Activated CD4-positive, alpha-beta T cell treated with anti-CD3 and anti-CD28 coated beads, Interleukin-2, amount 50 U/mL, for 4 hours (primary cell): ENCODE results near the gene GBX1.

ENCODE experiments used
- DNase-seq, 2 experiments: peaks; one replicate each; pipeline ENCODE4 v3.0.0-alpha.2; 2020

Gene GBX1

DNA sequence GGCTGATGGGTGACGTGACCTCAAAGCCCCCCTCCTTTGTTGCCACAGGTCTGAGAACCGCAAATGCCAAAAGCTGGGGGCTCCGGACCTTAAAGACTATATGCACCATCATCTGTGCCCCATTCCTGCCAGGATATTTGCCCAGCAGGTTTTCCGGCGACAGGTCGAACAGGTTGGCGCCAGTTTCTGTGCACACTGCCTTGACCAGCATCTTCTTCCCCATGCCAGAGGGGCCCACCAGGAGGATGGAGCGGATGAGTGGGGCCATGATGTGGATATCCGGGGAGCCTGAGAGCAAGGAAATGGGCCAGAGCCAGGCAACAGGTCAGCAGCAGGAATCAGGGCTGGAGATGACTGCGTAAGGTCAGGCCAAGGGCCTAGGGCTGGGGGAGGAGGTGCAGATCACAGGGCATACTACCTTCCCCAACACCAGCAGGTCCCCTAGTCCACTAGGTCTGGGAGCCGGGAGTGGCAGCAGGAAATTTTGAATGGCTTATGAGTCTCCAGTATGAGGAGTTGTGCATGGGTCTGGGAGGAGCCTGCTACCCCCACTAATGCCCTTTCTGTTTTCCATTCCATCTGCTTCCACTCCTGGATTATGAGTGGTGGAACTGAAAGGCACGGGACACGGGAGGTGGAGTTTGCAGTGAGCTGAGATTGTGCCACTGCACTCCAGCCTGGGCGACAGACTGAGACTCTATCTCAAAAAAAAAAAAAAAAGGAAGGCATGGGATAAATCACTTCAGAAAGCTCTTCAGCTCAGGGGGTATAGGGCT lies 25.9 kb upstream of the GBX1 start:
- no peak for DNase-seq

GRCh38 chr7:151192002-151192539 lies 24.6 kb upstream of the GBX1 start:
- DNase-seq = no peak

- no peak for DNase-seq
Measured at GRCh38 chr7:151191544-151191943, 24.1 kb upstream of the GBX1 start.

DNA sequence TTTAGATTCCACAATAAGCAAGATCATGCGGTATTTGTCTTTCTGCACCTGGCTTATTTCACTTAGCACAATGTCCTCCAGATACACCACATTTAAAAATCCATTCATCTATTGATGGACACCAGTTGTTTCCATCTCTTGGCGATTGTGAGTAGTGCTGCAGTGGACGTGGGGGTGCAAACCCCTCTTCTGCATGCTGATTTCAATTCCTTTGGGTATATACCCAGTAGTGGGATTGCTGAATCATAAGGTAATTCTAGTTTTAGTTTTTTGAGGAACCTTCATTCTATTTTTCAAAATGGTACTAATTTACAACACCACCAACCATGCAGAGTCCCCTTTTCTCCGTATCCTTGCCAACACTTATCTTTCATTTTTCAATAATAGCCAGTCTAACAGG lies 21.5 kb upstream of the GBX1 start:
- no peak for DNase-seq

- DNase-seq = no peak
Measured at GRCh38 chr7:151188252-151188542, 20.7 kb upstream of the GBX1 start.

DNA sequence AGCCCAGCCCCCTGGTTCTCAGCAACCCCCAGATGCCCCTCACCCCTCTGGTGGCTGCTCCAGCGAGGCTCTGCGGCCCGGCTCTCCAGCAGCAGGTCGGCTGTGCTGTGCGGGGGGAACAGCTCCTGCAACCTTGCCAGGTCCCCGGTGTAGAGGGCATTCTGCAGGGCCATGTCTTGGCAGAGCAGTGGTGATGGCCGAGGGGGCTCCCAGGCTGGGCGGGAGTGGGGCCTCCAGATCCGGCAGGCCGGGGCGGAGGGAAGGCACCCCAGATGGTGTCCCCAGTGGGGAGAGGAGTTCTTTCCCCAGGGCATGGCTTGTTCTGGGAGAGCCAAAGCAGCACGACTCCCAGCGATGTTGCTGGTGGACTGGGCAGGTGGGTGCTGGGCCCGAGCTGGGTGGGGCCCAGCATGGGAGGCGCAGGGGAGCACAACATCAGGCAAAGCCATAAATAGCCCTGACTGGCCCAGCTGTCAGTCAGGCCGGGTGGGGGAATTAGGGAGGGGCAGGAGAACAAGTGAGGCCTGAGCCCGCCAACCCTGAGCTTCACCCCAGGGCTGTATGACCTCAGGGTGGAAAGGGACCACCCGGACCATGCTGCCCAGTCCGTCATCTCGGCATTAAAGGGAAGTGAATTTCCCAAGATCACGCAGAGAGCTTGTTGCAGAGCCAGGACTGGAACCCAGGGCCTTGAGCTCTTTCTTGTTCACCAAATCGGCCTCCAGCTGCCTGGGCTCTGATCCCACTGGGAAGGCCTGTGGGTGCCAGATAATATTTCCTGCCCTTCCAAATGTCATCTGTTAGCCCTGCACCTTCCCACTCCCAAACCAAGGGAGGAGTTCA lies 20.1 kb upstream of the GBX1 start:
- no peak for DNase-seq

- DNase-seq = no peak
Measured at GRCh38 chr7:151186640-151187408, 19.3 kb upstream of the GBX1 start, which contains the start of gene ASB10. ASB10 (minus strand) TSS chr7:151187250; CDS start chr7:151187130, 120 bp downstream.

DNA sequence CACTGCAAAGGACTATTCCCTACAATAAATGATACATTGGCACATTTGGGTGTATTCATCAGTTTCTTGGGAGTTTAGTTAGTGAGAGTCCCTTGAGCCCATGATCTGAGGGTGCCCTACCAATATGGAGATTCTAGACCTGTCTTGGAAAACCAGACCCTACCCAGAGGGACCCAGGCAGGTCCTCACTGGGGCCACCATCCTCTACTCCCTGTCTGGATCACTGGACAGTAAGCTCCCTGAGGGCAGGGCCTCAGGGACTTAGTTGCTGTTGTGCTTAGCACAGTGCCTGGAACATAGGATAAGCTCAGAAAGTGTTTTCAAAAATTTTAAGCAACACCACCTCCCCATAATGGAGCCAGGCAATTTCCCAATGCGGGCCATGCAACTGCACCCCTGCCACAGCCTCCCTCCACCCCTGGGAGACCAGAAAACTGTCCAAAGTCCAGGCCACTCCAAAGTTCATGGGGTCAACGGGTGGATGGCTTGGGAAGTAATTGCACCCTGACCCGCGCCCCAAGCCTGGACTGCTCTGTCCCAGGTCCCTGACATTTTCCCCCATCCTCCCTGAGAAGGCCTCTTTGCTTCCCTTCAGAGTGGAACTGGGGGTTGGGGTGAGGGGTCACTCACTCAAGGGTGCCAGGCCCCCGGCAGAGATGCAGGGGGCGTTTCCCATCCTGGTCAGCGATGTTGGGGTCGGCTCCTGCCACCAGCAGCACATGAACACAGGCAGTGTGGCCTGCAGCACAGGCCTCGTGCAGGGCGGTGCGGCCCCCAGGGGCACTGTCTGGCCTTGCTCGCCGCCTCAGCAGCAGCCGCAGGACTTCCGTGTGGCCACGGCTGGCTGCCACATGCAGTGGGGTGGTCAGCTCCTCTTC lies 18.5 kb upstream of the GBX1 start:
- DNase-seq = no peak

GRCh38 chr7:151181011-151181431 lies 13.5 kb upstream of the GBX1 start:
- DNase-seq = no peak

DNA sequence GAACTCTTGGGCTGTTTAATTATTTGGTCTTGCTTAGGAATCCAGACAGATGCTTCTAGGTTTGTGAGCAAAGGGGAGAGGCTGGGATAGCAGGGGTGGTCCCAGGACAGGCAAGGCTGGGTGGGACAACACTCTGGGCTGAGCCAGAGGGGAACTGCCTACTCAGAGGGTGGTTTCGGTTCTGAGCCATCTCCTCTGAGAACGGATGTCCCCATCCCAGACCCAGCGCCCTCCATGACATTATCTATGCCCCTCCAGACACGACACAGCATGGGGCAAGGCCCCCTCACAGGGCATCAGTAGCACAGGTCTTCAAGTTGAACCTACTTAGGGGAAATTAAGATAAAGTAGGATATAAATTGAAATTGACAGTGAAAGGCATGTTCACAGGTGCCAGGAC lies 12.5 kb upstream of the GBX1 start:
- DNase-seq = no peak

- no peak for DNase-seq
Measured at GRCh38 chr7:151179287-151179860, 11.9 kb upstream of the GBX1 start.

DNA sequence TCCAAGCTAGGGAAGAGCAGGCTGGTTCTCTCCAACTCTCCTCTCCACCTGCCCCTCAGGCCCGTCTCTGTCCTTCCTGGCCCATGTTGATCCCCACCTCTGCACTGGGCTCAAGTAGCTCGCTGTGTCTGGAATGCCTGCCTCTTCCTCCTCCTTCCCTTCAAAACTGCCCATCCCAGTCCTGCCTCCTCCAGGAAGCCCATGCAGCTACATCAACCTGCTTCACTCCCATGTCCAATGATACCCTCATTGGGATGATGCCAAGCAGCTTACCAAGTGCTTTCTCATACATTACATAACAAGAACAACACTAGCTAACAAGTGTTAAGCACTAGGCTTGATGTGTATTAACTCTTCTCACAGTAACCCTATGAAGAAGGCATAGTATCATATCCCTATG lies 11.3 kb upstream of the GBX1 start:
- DNase-seq = no peak

DNA sequence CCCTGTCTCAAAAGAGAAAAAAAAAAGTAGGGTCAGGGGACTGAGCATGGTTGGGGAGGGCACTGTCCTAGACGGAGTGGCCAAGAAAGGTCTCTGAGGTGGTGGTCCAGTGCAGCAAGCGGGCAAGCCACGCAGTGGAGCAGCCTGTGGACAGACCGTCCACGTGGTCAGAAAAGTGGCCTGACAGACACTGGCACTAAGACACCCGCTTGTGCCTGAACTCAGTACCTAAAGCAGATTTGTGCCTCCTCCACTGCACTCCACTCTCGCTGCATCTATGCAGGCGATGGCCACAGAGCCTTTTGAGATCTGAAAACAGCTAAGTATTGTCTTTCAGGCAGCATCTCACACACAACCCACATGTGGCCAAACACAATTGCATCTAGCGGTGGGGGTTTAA lies 10.7 kb upstream of the GBX1 start:
- DNase-seq = no peak

- no peak for DNase-seq
Measured at GRCh38 chr7:151177310-151177709, 9.8 kb upstream of the GBX1 start.

DNA sequence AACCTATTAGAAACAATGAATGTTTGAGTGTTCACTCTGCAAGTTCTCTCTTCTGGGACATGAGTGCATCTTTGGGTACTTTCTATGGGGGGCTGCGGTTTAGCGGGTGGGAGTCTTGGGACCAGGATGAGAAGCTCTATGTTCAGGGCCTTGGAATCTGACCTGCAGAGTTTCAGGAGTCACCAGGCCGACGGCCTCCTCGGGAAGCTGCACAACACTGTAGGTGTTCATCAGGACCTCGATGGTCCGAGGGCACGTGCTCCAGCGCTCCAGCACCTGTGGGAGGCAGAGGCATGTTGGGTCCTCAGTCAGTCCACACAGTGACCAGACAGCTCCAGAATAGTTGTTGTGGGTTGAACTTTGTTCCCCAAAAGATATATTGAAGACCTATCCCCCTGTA lies 8.9 kb upstream of the GBX1 start:
- DNase-seq = no peak

- no peak for DNase-seq
Measured at GRCh38 chr7:151175793-151176311, 8.4 kb upstream of the GBX1 start.

GRCh38 chr7:151175047-151175792 lies 7.7 kb upstream of the GBX1 start:
- DNase-seq = no peak

DNA sequence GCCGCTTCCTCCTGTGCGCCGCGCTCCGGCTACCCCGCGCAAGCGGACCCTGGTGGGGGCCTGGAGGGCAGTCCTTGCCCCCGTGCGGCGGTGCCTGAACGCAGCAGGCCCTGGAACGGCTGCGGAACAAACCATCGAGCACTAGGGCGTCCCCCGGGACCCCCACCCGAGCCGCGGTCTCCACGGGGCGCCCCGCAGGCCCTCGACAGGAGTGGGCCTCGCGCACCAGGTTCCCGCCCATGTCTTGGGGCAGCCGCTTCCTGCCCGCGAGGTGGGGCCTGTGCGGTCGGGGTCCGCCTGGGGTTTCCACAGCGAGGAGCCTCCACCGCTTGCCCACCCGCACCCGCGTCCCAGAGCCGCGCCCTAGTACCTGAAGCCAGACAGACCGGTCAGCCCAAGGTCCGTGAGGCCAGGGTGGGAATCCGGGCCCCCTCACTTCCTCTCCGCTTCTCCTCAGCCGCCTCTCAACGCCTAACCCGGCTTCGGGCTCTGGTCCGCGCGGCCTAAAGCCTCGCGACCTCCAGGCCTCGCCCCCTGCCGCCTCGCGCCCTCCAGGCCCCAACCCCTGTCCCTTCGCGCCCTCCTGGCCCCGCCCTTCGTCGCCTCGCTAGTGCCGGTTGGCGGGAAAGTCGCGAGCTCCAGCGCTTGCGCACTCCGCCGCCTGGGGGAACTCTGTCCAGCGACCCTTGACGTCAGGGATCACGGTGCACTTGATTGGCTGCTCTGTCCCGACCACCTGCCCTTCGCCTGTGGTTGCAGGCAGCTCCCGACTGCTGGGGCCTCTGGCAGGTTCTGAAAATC lies 7.0 kb upstream of the GBX1 start:
- DNase-seq = no peak

GRCh38 chr7:151173386-151174245 lies 6.1 kb upstream of the GBX1 start:
- DNase-seq = no peak
